HepG2 (cell line): Measurements from ENCODE around the gene FUBP3. TPM values are rescaled to one million over a fixed set of nuclear protein-coding genes. Genes with fewer than 3 reads are reported as not detected.

Source experiments
- ATF1 ChIP-seq: IDR thresholded peaks from 2 replicates; pipeline ENCODE4 v1.6.1; 2016; ENCODE audit warnings: mild to moderate bottlenecking, control low read depth
- GATAD2A ChIP-seq: IDR thresholded peaks from 2 replicates; pipeline ENCODE4 v1.6.1; 2016
- KAT2B ChIP-seq: fragments of 150-350 bp; IDR thresholded peaks from 2 replicates; pipeline ENCODE4 v1.6.1; 2014; ENCODE audit warnings: low read depth, low read length, borderline replicate concordance
- SALL1 ChIP-seq: sonication (generic); formaldehyde crosslinking; IDR thresholded peaks from 2 replicates; pipeline ENCODE4 v1.8.0; 2022; ENCODE audit warnings: mild to moderate bottlenecking, missing genetic modification reagents
- SRSF1 ChIP-seq: fragments of 200-400 bp; formaldehyde crosslinking; optimal IDR thresholded peaks from 2 replicates; pipeline ENCODE3; 2017; ENCODE audit warnings: mild to moderate bottlenecking, low read depth, low read length, moderate library complexity
- ZNF749 ChIP-seq: sonication (generic); formaldehyde crosslinking; IDR thresholded peaks from 2 replicates; pipeline ENCODE4 v1.8.0; 2022; ENCODE audit warnings: mild to moderate bottlenecking, missing genetic modification reagents, moderate library complexity, borderline replicate concordance
- polyA plus RNA-seq, 8 experiments: library from polyadenylated mRNA; depleted of rRNA in 3 of 8; stranded (reverse) in 7 of 8; unstranded in 1 of 8; fragments of >200 nt; fragmentation: Illumina TruSeq in 4 of 8; extraction: Trizol in 4 of 8; gene quantifications; 2 replicates each; pipeline versions ENCODE4 v1.2.1 to v1.2.3, GENCODE V29; 2011 to 2016; ENCODE audit warnings: low read depth in 4 of 8, missing spikeins in 1 of 8, mixed read lengths in 1 of 8; ENCODE audit not compliant: insufficient read depth in 1 of 8
- total RNA-seq, 5 experiments: library from RNA; depleted of rRNA; stranded (reverse); fragments of >200 nt; fragmentation: Illumina TruSeq; extraction: Trizol; gene quantifications; 2 replicates each; pipeline ENCODE4 v1.2.3, GENCODE V29; 2016; ENCODE audit warnings: low read depth in 1 of 5
- TF ChIP-seq, protein P1 (sequence below): IDR thresholded peaks from 2 replicates; pipeline ENCODE4 v1.4.0; 2020; ENCODE audit warnings: mild to moderate bottlenecking, missing genetic modification reagents
- TF ChIP-seq, protein P2 (sequence below): sonication (generic); formaldehyde crosslinking; IDR thresholded peaks from 2 replicates; pipeline ENCODE4 v1.5.0; 2020; ENCODE audit warnings: mild to moderate bottlenecking, missing genetic modification reagents, borderline replicate concordance
- TF ChIP-seq, protein P3 (sequence below): IDR thresholded peaks from 2 replicates; pipeline ENCODE4 v1.6.1; 2016; ENCODE audit warnings: missing compliant biosample characterization, missing genetic modification reagents, borderline replicate concordance
- TF ChIP-seq, protein P4 (sequence below): sonication (generic); formaldehyde crosslinking; IDR thresholded peaks from 2 replicates; pipeline ENCODE4 v1.5.0; 2020; ENCODE audit warnings: mild to moderate bottlenecking, low read depth, missing genetic modification reagents, borderline replicate concordance
- TF ChIP-seq, protein P5 (sequence below): sonication (generic); formaldehyde crosslinking; conservative IDR thresholded peaks from 2 replicates; pipeline ENCODE4 v1.8.1; 2023; ENCODE audit warnings: missing genetic modification reagents
- TF ChIP-seq, protein P6 (sequence below): sonication (generic); formaldehyde crosslinking; IDR thresholded peaks from 2 replicates; pipeline ENCODE4 v1.4.0; 2020; ENCODE audit warnings: missing genetic modification reagents

Gene FUBP3
- total and polyA plus RNA-seq, 2 of the 13 experiments (the other 11 are each of a cell fraction or from before 2014, with no cell fraction given), result 28.7 to 40.0 TPM

DNA sequence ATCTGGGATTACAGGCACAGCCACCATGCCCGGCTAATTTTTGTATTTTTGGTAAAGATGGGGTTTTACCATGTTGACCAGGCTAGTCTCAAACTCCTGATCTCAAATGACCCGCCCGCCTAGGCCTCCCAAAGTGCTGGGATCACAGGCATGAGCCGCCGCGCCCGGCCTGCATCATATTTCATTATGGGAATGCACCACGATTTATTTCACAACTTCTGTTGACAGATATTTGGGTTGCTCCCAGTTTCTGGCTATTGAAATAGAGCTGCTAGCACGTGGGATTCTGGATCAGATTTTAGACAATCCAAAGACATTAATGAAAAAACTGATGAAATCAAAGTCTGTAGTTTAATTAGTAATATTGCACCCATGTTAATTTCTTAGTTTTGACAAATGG is 48.4 kb upstream of the FUBP3 start (continued):
- TF ChIP-seq SALL1 (CRISPR knock-in tag) (peak; percentile 67), GATAD2A (CRISPR knock-in tag) (peak; percentile 60), KAT2B (no peak), SRSF1 (no peak), ATF1 (no peak), ZNF749 (no peak)
- TF ChIP-seq, protein P1, sequence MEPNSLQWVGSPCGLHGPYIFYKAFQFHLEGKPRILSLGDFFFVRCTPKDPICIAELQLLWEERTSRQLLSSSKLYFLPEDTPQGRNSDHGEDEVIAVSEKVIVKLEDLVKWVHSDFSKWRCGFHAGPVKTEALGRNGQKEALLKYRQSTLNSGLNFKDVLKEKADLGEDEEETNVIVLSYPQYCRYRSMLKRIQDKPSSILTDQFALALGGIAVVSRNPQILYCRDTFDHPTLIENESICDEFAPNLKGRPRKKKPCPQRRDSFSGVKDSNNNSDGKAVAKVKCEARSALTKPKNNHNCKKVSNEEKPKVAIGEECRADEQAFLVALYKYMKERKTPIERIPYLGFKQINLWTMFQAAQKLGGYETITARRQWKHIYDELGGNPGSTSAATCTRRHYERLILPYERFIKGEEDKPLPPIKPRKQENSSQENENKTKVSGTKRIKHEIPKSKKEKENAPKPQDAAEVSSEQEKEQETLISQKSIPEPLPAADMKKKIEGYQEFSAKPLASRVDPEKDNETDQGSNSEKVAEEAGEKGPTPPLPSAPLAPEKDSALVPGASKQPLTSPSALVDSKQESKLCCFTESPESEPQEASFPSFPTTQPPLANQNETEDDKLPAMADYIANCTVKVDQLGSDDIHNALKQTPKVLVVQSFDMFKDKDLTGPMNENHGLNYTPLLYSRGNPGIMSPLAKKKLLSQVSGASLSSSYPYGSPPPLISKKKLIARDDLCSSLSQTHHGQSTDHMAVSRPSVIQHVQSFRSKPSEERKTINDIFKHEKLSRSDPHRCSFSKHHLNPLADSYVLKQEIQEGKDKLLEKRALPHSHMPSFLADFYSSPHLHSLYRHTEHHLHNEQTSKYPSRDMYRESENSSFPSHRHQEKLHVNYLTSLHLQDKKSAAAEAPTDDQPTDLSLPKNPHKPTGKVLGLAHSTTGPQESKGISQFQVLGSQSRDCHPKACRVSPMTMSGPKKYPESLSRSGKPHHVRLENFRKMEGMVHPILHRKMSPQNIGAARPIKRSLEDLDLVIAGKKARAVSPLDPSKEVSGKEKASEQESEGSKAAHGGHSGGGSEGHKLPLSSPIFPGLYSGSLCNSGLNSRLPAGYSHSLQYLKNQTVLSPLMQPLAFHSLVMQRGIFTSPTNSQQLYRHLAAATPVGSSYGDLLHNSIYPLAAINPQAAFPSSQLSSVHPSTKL (CRISPR knock-in tag), result 0 out of 2 replicates have a peak, but pooled peaks have one; percentile 46
- TF ChIP-seq, protein P2, sequence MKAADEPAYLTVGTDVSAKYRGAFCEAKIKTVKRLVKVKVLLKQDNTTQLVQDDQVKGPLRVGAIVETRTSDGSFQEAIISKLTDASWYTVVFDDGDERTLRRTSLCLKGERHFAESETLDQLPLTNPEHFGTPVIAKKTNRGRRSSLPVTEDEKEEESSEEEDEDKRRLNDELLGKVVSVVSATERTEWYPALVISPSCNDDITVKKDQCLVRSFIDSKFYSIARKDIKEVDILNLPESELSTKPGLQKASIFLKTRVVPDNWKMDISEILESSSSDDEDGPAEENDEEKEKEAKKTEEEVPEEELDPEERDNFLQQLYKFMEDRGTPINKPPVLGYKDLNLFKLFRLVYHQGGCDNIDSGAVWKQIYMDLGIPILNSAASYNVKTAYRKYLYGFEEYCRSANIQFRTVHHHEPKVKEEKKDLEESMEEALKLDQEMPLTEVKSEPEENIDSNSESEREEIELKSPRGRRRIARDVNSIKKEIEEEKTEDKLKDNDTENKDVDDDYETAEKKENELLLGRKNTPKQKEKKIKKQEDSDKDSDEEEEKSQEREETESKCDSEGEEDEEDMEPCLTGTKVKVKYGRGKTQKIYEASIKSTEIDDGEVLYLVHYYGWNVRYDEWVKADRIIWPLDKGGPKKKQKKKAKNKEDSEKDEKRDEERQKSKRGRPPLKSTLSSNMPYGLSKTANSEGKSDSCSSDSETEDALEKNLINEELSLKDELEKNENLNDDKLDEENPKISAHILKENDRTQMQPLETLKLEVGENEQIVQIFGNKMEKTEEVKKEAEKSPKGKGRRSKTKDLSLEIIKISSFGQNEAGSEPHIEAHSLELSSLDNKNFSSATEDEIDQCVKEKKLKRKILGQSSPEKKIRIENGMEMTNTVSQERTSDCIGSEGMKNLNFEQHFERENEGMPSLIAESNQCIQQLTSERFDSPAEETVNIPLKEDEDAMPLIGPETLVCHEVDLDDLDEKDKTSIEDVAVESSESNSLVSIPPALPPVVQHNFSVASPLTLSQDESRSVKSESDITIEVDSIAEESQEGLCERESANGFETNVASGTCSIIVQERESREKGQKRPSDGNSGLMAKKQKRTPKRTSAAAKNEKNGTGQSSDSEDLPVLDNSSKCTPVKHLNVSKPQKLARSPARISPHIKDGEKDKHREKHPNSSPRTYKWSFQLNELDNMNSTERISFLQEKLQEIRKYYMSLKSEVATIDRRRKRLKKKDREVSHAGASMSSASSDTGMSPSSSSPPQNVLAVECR, result 0 out of 2 replicates have a peak, but pooled peaks have one; percentile 22
- TF ChIP-seq, protein P3, sequence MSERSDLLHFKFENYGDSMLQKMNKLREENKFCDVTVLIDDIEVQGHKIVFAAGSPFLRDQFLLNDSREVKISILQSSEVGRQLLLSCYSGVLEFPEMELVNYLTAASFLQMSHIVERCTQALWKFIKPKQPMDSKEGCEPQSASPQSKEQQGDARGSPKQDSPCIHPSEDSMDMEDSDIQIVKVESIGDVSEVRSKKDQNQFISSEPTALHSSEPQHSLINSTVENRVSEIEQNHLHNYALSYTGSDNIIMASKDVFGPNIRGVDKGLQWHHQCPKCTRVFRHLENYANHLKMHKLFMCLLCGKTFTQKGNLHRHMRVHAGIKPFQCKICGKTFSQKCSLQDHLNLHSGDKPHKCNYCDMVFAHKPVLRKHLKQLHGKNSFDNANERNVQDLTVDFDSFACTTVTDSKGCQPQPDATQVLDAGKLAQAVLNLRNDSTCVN, result no peak
- TF ChIP-seq, protein P4, sequence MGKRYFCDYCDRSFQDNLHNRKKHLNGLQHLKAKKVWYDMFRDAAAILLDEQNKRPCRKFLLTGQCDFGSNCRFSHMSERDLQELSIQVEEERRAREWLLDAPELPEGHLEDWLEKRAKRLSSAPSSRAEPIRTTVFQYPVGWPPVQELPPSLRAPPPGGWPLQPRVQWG, result no peak
- TF ChIP-seq, protein P5, sequence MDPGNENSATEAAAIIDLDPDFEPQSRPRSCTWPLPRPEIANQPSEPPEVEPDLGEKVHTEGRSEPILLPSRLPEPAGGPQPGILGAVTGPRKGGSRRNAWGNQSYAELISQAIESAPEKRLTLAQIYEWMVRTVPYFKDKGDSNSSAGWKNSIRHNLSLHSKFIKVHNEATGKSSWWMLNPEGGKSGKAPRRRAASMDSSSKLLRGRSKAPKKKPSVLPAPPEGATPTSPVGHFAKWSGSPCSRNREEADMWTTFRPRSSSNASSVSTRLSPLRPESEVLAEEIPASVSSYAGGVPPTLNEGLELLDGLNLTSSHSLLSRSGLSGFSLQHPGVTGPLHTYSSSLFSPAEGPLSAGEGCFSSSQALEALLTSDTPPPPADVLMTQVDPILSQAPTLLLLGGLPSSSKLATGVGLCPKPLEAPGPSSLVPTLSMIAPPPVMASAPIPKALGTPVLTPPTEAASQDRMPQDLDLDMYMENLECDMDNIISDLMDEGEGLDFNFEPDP (CRISPR knock-in tag), result no peak
- TF ChIP-seq, protein P6, sequence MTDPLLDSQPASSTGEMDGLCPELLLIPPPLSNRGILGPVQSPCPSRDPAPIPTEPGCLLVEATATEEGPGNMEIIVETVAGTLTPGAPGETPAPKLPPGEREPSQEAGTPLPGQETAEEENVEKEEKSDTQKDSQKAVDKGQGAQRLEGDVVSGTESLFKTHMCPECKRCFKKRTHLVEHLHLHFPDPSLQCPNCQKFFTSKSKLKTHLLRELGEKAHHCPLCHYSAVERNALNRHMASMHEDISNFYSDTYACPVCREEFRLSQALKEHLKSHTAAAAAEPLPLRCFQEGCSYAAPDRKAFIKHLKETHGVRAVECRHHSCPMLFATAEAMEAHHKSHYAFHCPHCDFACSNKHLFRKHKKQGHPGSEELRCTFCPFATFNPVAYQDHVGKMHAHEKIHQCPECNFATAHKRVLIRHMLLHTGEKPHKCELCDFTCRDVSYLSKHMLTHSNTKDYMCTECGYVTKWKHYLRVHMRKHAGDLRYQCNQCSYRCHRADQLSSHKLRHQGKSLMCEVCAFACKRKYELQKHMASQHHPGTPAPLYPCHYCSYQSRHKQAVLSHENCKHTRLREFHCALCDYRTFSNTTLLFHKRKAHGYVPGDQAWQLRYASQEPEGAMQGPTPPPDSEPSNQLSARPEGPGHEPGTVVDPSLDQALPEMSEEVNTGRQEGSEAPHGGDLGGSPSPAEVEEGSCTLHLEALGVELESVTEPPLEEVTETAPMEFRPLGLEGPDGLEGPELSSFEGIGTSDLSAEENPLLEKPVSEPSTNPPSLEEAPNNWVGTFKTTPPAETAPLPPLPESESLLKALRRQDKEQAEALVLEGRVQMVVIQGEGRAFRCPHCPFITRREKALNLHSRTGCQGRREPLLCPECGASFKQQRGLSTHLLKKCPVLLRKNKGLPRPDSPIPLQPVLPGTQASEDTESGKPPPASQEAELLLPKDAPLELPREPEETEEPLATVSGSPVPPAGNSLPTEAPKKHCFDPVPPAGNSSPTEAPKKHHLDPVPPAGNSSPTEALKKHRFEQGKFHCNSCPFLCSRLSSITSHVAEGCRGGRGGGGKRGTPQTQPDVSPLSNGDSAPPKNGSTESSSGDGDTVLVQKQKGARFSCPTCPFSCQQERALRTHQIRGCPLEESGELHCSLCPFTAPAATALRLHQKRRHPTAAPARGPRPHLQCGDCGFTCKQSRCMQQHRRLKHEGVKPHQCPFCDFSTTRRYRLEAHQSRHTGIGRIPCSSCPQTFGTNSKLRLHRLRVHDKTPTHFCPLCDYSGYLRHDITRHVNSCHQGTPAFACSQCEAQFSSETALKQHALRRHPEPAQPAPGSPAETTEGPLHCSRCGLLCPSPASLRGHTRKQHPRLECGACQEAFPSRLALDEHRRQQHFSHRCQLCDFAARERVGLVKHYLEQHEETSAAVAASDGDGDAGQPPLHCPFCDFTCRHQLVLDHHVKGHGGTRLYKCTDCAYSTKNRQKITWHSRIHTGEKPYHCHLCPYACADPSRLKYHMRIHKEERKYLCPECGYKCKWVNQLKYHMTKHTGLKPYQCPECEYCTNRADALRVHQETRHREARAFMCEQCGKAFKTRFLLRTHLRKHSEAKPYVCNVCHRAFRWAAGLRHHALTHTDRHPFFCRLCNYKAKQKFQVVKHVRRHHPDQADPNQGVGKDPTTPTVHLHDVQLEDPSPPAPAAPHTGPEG (CRISPR knock-in tag), result peak; percentile 54; the same call in 1 of the 2 replicates
